ENCODE results near the gene RPS6KL1.

DNA sequence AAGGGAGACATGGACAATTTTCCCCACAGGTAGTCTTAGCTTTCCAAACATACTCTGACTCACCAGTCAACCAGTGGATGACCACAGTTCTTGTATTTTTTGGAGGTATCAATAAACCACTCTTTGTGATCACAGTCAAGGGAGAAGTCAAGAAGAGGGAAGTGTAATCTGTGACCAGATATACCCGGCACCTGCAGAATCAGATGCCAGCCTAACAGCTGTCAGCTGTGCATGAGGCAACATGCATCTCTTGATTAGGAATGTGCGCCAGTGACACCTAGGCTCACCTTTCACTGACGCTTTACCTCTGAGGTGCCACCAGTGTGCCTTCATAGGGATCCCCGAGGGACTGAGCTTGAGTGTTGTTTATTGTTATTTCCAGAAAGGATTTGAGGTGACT is 67.1 kb downstream of the RPS6KL1 start:
- no peak for TF ChIP-seq POLR2A (IDR thresholded peaks at IDR 0.05; ENCODE audit: low read length)
- TF ChIP-seq, protein P1, sequence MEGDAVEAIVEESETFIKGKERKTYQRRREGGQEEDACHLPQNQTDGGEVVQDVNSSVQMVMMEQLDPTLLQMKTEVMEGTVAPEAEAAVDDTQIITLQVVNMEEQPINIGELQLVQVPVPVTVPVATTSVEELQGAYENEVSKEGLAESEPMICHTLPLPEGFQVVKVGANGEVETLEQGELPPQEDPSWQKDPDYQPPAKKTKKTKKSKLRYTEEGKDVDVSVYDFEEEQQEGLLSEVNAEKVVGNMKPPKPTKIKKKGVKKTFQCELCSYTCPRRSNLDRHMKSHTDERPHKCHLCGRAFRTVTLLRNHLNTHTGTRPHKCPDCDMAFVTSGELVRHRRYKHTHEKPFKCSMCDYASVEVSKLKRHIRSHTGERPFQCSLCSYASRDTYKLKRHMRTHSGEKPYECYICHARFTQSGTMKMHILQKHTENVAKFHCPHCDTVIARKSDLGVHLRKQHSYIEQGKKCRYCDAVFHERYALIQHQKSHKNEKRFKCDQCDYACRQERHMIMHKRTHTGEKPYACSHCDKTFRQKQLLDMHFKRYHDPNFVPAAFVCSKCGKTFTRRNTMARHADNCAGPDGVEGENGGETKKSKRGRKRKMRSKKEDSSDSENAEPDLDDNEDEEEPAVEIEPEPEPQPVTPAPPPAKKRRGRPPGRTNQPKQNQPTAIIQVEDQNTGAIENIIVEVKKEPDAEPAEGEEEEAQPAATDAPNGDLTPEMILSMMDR (IDR thresholded peaks at IDR 0.05), result no peak
- TF ChIP-seq, protein P2, sequence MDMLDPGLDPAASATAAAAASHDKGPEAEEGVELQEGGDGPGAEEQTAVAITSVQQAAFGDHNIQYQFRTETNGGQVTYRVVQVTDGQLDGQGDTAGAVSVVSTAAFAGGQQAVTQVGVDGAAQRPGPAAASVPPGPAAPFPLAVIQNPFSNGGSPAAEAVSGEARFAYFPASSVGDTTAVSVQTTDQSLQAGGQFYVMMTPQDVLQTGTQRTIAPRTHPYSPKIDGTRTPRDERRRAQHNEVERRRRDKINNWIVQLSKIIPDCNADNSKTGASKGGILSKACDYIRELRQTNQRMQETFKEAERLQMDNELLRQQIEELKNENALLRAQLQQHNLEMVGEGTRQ (IDR thresholded peaks at IDR 0.05), result no peak
- no peak for TF ChIP-seq HDAC2 (IDR thresholded peaks at IDR 0.05)
- no peak for TF ChIP-seq POLR2AphosphoS2 (conservative IDR thresholded peaks at IDR 0.05; ENCODE audit: low read length)
- TF ChIP-seq RCOR1 (IDR thresholded peaks at IDR 0.05; ENCODE audit: low read depth, low read length), result no peak
- no peak for TF ChIP-seq RNF2 (IDR thresholded peaks at IDR 0.05; ENCODE audit: borderline replicate concordance, low read depth)
- no peak for TF ChIP-seq SREBF2 (IDR thresholded peaks at IDR 0.05)
- TF ChIP-seq PHF8 (IDR thresholded peaks at IDR 0.05; ENCODE audit: borderline replicate concordance, low read depth), result no peak

Data from A549 (cell line).